HepG2 (cell line): Measurements from ENCODE around the gene TMEM53. TPM values are rescaled to one million over a fixed set of nuclear protein-coding genes. Genes with fewer than 3 reads are reported as not detected.

Experiments
- ARID4A ChIP-seq: sonication (generic); formaldehyde crosslinking; IDR thresholded peaks from 2 replicates; pipeline ENCODE4 v1.5.0; 2020; ENCODE audit warnings: mild to moderate bottlenecking, missing genetic modification reagents, borderline replicate concordance
- BRD4 ChIP-seq: sonication (generic); formaldehyde crosslinking; IDR thresholded peaks from 2 replicates; pipeline ENCODE4 v1.4.0; 2020; ENCODE audit warnings: missing genetic modification reagents
- GATAD1 ChIP-seq: IDR thresholded peaks from 2 replicates; pipeline ENCODE4 v1.6.1; 2016; ENCODE audit warnings: missing genetic modification reagents, missing compliant biosample characterization
- GPN1 ChIP-seq: sonication (generic); formaldehyde crosslinking; IDR thresholded peaks from 2 replicates; pipeline ENCODE4 v1.5.1; 2020; ENCODE audit warnings: missing genetic modification reagents, borderline replicate concordance
- HMG20A ChIP-seq: IDR thresholded peaks from 2 replicates; pipeline ENCODE4 v1.6.1; 2016; ENCODE audit warnings: borderline replicate concordance
- IKZF4 ChIP-seq: sonication (generic); formaldehyde crosslinking; IDR thresholded peaks from 2 replicates; pipeline ENCODE4 v1.5.1; 2020; ENCODE audit warnings: borderline replicate concordance, mild to moderate bottlenecking, low read depth, missing genetic modification reagents; ENCODE audit errors: not compliant biosample characterization
- KAT8 ChIP-seq: IDR thresholded peaks from 2 replicates; pipeline ENCODE4 v1.6.1; 2016; ENCODE audit warnings: missing genetic modification reagents, missing compliant biosample characterization
- MXD3 ChIP-seq: IDR thresholded peaks from 2 replicates; pipeline ENCODE4 v1.6.1; 2016; ENCODE audit warnings: mild to moderate bottlenecking, missing biosample characterization, missing genetic modification reagents
- NR2F2 ChIP-seq: IDR thresholded peaks from 2 replicates; pipeline ENCODE4 v1.6.1; 2012; ENCODE audit warnings: low read depth, inconsistent platforms, borderline replicate concordance
- ONECUT2 ChIP-seq: sonication (generic); formaldehyde crosslinking; IDR thresholded peaks from 2 replicates; pipeline ENCODE4 v1.4.0; 2020; ENCODE audit warnings: missing genetic modification reagents
- POLR2A ChIP-seq, 2 experiments: IDR thresholded peaks; 2 replicates each; pipeline ENCODE4 v1.6.1; 2011; ENCODE audit warnings: low read depth in 2 of 2, low read length in 2 of 2, mild to moderate bottlenecking in 1 of 2, moderate library complexity in 1 of 2; ENCODE audit not compliant: insufficient read depth in 1 of 2
- PTBP1 ChIP-seq: fragments of 200-400 bp; formaldehyde crosslinking; IDR thresholded peaks from 2 replicates; pipeline ENCODE4 v1.6.1; 2018; ENCODE audit warnings: low read length, low read depth; ENCODE audit not compliant: poor library complexity, severe bottlenecking
- RXRA ChIP-seq: sonication (generic); formaldehyde crosslinking; IDR thresholded peaks from 2 replicates; pipeline ENCODE4 v1.5.1; 2020; ENCODE audit warnings: missing genetic modification reagents
- SALL2 ChIP-seq: sonication (generic); formaldehyde crosslinking; IDR thresholded peaks from 2 replicates; pipeline ENCODE4 v1.8.1; 2023; ENCODE audit warnings: mild to moderate bottlenecking, missing genetic modification reagents, inconsistent platforms
- SATB2 ChIP-seq: sonication (generic); formaldehyde crosslinking; IDR thresholded peaks from 2 replicates; pipeline ENCODE4 v1.5.0; 2020; ENCODE audit warnings: missing genetic modification reagents
- SIX1 ChIP-seq: sonication (generic); formaldehyde crosslinking; IDR thresholded peaks from 2 replicates; pipeline ENCODE4 v1.4.0; 2020; ENCODE audit warnings: missing genetic modification reagents, borderline replicate concordance
- SNAPC5 ChIP-seq: sonication (generic); formaldehyde crosslinking; IDR thresholded peaks from 2 replicates; pipeline ENCODE4 v1.8.1; 2023; ENCODE audit warnings: mild to moderate bottlenecking, missing genetic modification reagents, borderline replicate concordance
- TAF1 ChIP-seq: sonication (generic); formaldehyde crosslinking; IDR thresholded peaks from 2 replicates; pipeline ENCODE4 v1.4.0; 2020; ENCODE audit warnings: missing genetic modification reagents
- XRCC5 ChIP-seq: fragments of 200-400 bp; formaldehyde crosslinking; optimal IDR thresholded peaks from 2 replicates; pipeline ENCODE3; 2017; ENCODE audit warnings: mild to moderate bottlenecking, low read length
- ZFP41 ChIP-seq: sonication (generic); formaldehyde crosslinking; IDR thresholded peaks from 2 replicates; pipeline ENCODE4 v1.4.0; 2020; ENCODE audit warnings: mild to moderate bottlenecking, missing genetic modification reagents, borderline replicate concordance
- ZGPAT ChIP-seq: IDR thresholded peaks from 2 replicates; pipeline ENCODE4 v1.6.1; 2016; ENCODE audit warnings: mild to moderate bottlenecking
- ZKSCAN5 ChIP-seq: sonication (generic); formaldehyde crosslinking; IDR thresholded peaks from 2 replicates; pipeline ENCODE4 v1.5.1; 2020; ENCODE audit warnings: mild to moderate bottlenecking, missing genetic modification reagents
- ZNF138 ChIP-seq: sonication (generic); formaldehyde crosslinking; IDR thresholded peaks from 2 replicates; pipeline ENCODE4 v1.5.0; 2020; ENCODE audit warnings: mild to moderate bottlenecking, low read depth, missing genetic modification reagents
- ZNF205 ChIP-seq: IDR thresholded peaks from 2 replicates; pipeline ENCODE4 v1.6.1; 2018; ENCODE audit warnings: missing biosample characterization, missing genetic modification reagents
- ZNF577 ChIP-seq: sonication (generic); formaldehyde crosslinking; IDR thresholded peaks from 2 replicates; pipeline ENCODE4 v1.4.0; 2020; ENCODE audit warnings: mild to moderate bottlenecking, low read depth, missing genetic modification reagents, borderline replicate concordance
- polyA plus RNA-seq, 8 experiments: library from polyadenylated mRNA; depleted of rRNA in 3 of 8; stranded (reverse) in 7 of 8; unstranded in 1 of 8; fragments of >200 nt; fragmentation: Illumina TruSeq in 4 of 8; extraction: Trizol in 4 of 8; gene quantifications; 2 replicates each; pipeline versions ENCODE4 v1.2.1 to v1.2.3, GENCODE V29; 2011 to 2016; ENCODE audit warnings: low read depth in 4 of 8, missing spikeins in 1 of 8, mixed read lengths in 1 of 8; ENCODE audit not compliant: insufficient read depth in 1 of 8
- total RNA-seq, 5 experiments: library from RNA; depleted of rRNA; stranded (reverse); fragments of >200 nt; fragmentation: Illumina TruSeq; extraction: Trizol; gene quantifications; 2 replicates each; pipeline ENCODE4 v1.2.3, GENCODE V29; 2016; ENCODE audit warnings: low read depth in 1 of 5

Gene TMEM53
- total and polyA plus RNA-seq, 2 of the 13 experiments (the other 11 are each of a cell fraction or from before 2014, with no cell fraction given) = 12.6 to 20.2 TPM

GRCh38 chr1:44631647-44632539 is 42.4 kb downstream of the TMEM53 start (continued):
- no peak for TF ChIP-seq HMG20A (CRISPR knock-in tag)
- TF ChIP-seq ZFP41 (CRISPR knock-in tag) = no peak
- TF ChIP-seq ZNF577 (CRISPR knock-in tag) = no peak
- peak; percentile 74 for TF ChIP-seq TAF1 (CRISPR knock-in tag)
- no peak for TF ChIP-seq PTBP1
- 0 out of 2 replicates have a peak, but pooled peaks have one; percentile 72 for TF ChIP-seq ZNF138 (CRISPR knock-in tag)
- 0 out of 2 replicates have a peak, but pooled peaks have one; percentile 63 for TF ChIP-seq MXD3 (CRISPR knock-in tag)
- no peak for TF ChIP-seq GPN1 (CRISPR knock-in tag)
- peak; percentile 17 for TF ChIP-seq XRCC5
- TF ChIP-seq IKZF4 (CRISPR knock-in tag) = no peak
- TF ChIP-seq GATAD1 (CRISPR knock-in tag) = peak; percentile 85
- TF ChIP-seq POLR2A (IDR thresholded peaks at IDR 0.05; ENCODE audit: insufficient read depth in 1 of 2, low read depth in 2 of 2, low read length in 2 of 2) = peak; percentile 75 to 83
- no peak for TF ChIP-seq ONECUT2 (CRISPR knock-in tag)
- no peak for TF ChIP-seq SIX1 (CRISPR knock-in tag)
- no peak for TF ChIP-seq SATB2 (CRISPR knock-in tag)
- TF ChIP-seq SNAPC5 (CRISPR knock-in tag) = no peak
- peak; percentile 45; the same call in 1 of the 2 replicates for TF ChIP-seq ZGPAT (CRISPR knock-in tag)
- no peak for TF ChIP-seq ZKSCAN5 (CRISPR knock-in tag)
- TF ChIP-seq SALL2 (CRISPR knock-in tag) = peak; percentile 71
- TF ChIP-seq ZNF205 (CRISPR knock-in tag) = no peak
- TF ChIP-seq ARID4A (CRISPR knock-in tag) = peak; percentile 67; the same call in 1 of the 2 replicates
- no peak for TF ChIP-seq NR2F2
- 0 out of 2 replicates have a peak, but pooled peaks have one; percentile 53 for TF ChIP-seq BRD4
- TF ChIP-seq RXRA (CRISPR knock-in tag) = peak; percentile 80
- peak; percentile 95 for TF ChIP-seq KAT8
